IMR-90 (cell line): Measurements from ENCODE around the gene BMP2K. TPM values are rescaled to one million over a fixed set of nuclear protein-coding genes. Genes with fewer than 3 reads are reported as not detected.

Source experiments
- ATAC-seq: fragments of 200-7000 bp; cut with Tn5 transposase; 2 replicates; pipeline ENCODE4 v1.9.1; 2020; ENCODE audit warnings: low read depth, mild to moderate bottlenecking, moderate library complexity
- BruUV-seq: library from RNA; stranded (reverse); fragments of 400-500 nt; replicated peaks from 2 replicates; lab custom pipeline; 2021; lab: Mats Ljungman, UMichigan
- CTCF ChIA-PET: fragments of 300-600 bp; formaldehyde crosslinking; extraction: SDS; loops from one replicate; lab custom pipeline; 2021; ENCODE audit warnings: antibody characterized with exemption; lab: Yijun Ruan, JAX
- POLR2A ChIA-PET: fragments of 300-600 bp; sonication (Branson Sonifier 250); formaldehyde crosslinking; loops from one replicate; lab custom pipeline; 2022; ENCODE audit warnings: antibody characterized with exemption; ENCODE audit not compliant: unreplicated experiment; lab: Charles Lee
- DNase-seq: peaks from one replicate; pipeline ENCODE4 v3.0.0; 2013
- H2AFZ ChIP-seq: replicated peaks from 2 replicates; pipeline ENCODE3; 2013; ENCODE audit warnings: low read length, mild to moderate bottlenecking; ENCODE audit not compliant: poor library complexity
- H2AK5ac ChIP-seq: 2 replicates; pipeline ENCODE4 v1.6.1; 2013; ENCODE audit warnings: low read depth, low read length, inconsistent platforms
- H2AK9ac ChIP-seq: replicated peaks from 2 replicates; pipeline ENCODE3; 2013; ENCODE audit warnings: mild to moderate bottlenecking, low read depth, low read length, moderate library complexity; ENCODE audit not compliant: poor library complexity
- H2BK120ac ChIP-seq: 2 replicates; pipeline ENCODE4 v1.6.1; 2013; ENCODE audit warnings: low read depth, low read length, inconsistent platforms
- H2BK15ac ChIP-seq: 3 replicates; pipeline ENCODE4 v1.6.1; 2013; ENCODE audit warnings: low read depth, low read length, inconsistent platforms
- H2BK20ac ChIP-seq: 2 replicates; pipeline ENCODE4 v1.6.1; 2013; ENCODE audit warnings: low read depth, mild to moderate bottlenecking, inconsistent platforms, low read length, moderate library complexity
- H2BK5ac ChIP-seq: 2 replicates; pipeline ENCODE4 v1.6.1; 2013; ENCODE audit warnings: mild to moderate bottlenecking, low read depth, low read length, inconsistent platforms; ENCODE audit not compliant: poor library complexity, severe bottlenecking
- H3K14ac ChIP-seq: replicated peaks from 2 replicates; pipeline ENCODE4 v1.6.1; 2013; ENCODE audit warnings: low read depth, low read length, inconsistent platforms
- H3K18ac ChIP-seq: 2 replicates; pipeline ENCODE4 v1.6.1; 2013; ENCODE audit warnings: low read depth, low read length, control low read depth
- H3K23ac ChIP-seq: 2 replicates; pipeline ENCODE4 v1.6.1; 2013; ENCODE audit warnings: low read depth, low read length, inconsistent platforms
- H3K27ac ChIP-seq: 2 replicates; pipeline ENCODE4 v1.5.1; 2013; ENCODE audit warnings: mild to moderate bottlenecking, control low read depth, low read length; ENCODE audit not compliant: insufficient read depth
- H3K27me3 ChIP-seq: 2 replicates; pipeline ENCODE4 v1.6.1; 2013; ENCODE audit warnings: low read length; ENCODE audit not compliant: control insufficient read depth, insufficient read depth
- H3K36me3 ChIP-seq: 2 replicates; pipeline ENCODE4 v1.6.1; 2013; ENCODE audit warnings: low read length, mixed read lengths; ENCODE audit not compliant: control insufficient read depth, insufficient read depth
- H3K4ac ChIP-seq: 2 replicates; pipeline ENCODE4 v1.6.1; 2013; ENCODE audit warnings: low read depth, low read length, inconsistent platforms
- H3K4me1 ChIP-seq: 2 replicates; pipeline ENCODE4 v1.6.1; 2013; ENCODE audit warnings: low read length, mixed read lengths; ENCODE audit not compliant: control insufficient read depth, insufficient read depth
- H3K4me2 ChIP-seq: 2 replicates; pipeline ENCODE4 v1.6.1; 2013; ENCODE audit warnings: low read depth, mild to moderate bottlenecking, control low read depth, low read length, moderate library complexity
- H3K4me3 ChIP-seq: 2 replicates; pipeline ENCODE4 v1.5.1; 2013; ENCODE audit warnings: low read depth, mild to moderate bottlenecking, control low read depth, low read length, moderate library complexity; ENCODE audit not compliant: insufficient read depth
- H3K56ac ChIP-seq: 2 replicates; pipeline ENCODE4 v1.6.1; 2013; ENCODE audit warnings: low read length, inconsistent platforms; ENCODE audit not compliant: insufficient read depth; ENCODE audit errors: extremely low read depth
- H3K79me1 ChIP-seq, 2 experiments: 2 replicates each; pipeline ENCODE4 v1.6.1; 2013; ENCODE audit warnings: low read length in 2 of 2, inconsistent platforms in 1 of 2, low read depth in 1 of 2
- H3K9ac ChIP-seq: 2 replicates; pipeline ENCODE4 v1.6.1; 2013; ENCODE audit warnings: low read depth, low read length, control low read depth
- H3K9me1 ChIP-seq: 2 replicates; pipeline ENCODE4 v1.6.1; 2013; ENCODE audit warnings: low read length, inconsistent platforms; ENCODE audit not compliant: insufficient read depth
- H3K9me3 ChIP-seq: 2 replicates; pipeline ENCODE4 v1.6.1; 2013; ENCODE audit warnings: low read length; ENCODE audit not compliant: control insufficient read depth, insufficient read depth
- H4K20me1 ChIP-seq: 2 replicates; pipeline ENCODE4 v1.6.1; 2013; ENCODE audit warnings: low read length, inconsistent platforms; ENCODE audit not compliant: insufficient read depth
- H4K5ac ChIP-seq: 2 replicates; pipeline ENCODE4 v1.6.1; 2013; ENCODE audit warnings: mild to moderate bottlenecking, low read depth, low read length, control low read depth
- H4K8ac ChIP-seq, 2 experiments: 2 replicates each; pipeline ENCODE4 v1.6.1; 2013; ENCODE audit warnings: low read depth in 2 of 2, low read length in 2 of 2, control low read depth in 1 of 2, inconsistent platforms in 1 of 2
- H4K91ac ChIP-seq: 2 replicates; pipeline ENCODE4 v1.6.1; 2013; ENCODE audit warnings: low read depth, low read length, inconsistent platforms; ENCODE audit not compliant: insufficient read depth
- BHLHE40 ChIP-seq: fragments of 150-350 bp; IDR thresholded peaks from 2 replicates; pipeline ENCODE4 v1.6.1; 2016; ENCODE audit warnings: mild to moderate bottlenecking, low read depth, low read length
- CEBPB ChIP-seq: IDR thresholded peaks from 2 replicates; pipeline ENCODE4 v1.6.1; 2012; ENCODE audit warnings: low read depth, low read length, improper control_type of control experiment
- CHD1 ChIP-seq: IDR thresholded peaks from 2 replicates; pipeline ENCODE4 v1.6.1; 2012; ENCODE audit warnings: low read depth, low read length, improper control_type of control experiment
- CTCF ChIP-seq: conservative IDR thresholded peaks from 2 replicates; pipeline ENCODE4 v1.5.1; 2012; ENCODE audit warnings: mild to moderate bottlenecking, low read depth, low read length, improper control_type of control experiment
- ELK1 ChIP-seq: fragments of 150-350 bp; IDR thresholded peaks from 2 replicates; pipeline ENCODE4 v1.6.1; 2016; ENCODE audit warnings: low read depth, mild to moderate bottlenecking, low read length, moderate library complexity, borderline replicate concordance
- FOS ChIP-seq: fragments of 150-350 bp; IDR thresholded peaks from 2 replicates; pipeline ENCODE4 v1.6.1; 2016; ENCODE audit warnings: low read depth, low read length
- MAFK ChIP-seq: IDR thresholded peaks from 2 replicates; pipeline ENCODE4 v1.6.1; 2012; ENCODE audit warnings: low read depth, low read length, improper control_type of control experiment
- MAZ ChIP-seq: IDR thresholded peaks from 2 replicates; pipeline ENCODE4 v1.6.1; 2012; ENCODE audit warnings: low read depth, mild to moderate bottlenecking, low read length, improper control_type of control experiment, moderate library complexity, borderline replicate concordance
- MXI1 ChIP-seq: IDR thresholded peaks from 2 replicates; pipeline ENCODE4 v1.6.1; 2012; ENCODE audit warnings: low read depth, mild to moderate bottlenecking, low read length, moderate library complexity, borderline replicate concordance
- NFE2L2 ChIP-seq: fragments of 150-350 bp; IDR thresholded peaks from 2 replicates; pipeline ENCODE4 v1.6.1; 2016; ENCODE audit warnings: low read depth, mild to moderate bottlenecking, low read length
- POLR2A ChIP-seq: IDR thresholded peaks from 2 replicates; pipeline ENCODE4 v1.6.1; 2012; ENCODE audit warnings: mild to moderate bottlenecking, low read depth, low read length
- RAD21 ChIP-seq: IDR thresholded peaks from 2 replicates; pipeline ENCODE4 v1.6.1; 2012; ENCODE audit warnings: low read length, improper control_type of control experiment
- RCOR1 ChIP-seq: IDR thresholded peaks from 2 replicates; pipeline ENCODE4 v1.6.1; 2012; ENCODE audit warnings: mild to moderate bottlenecking, low read length, improper control_type of control experiment; ENCODE audit not compliant: insufficient replicate concordance
- RFX5 ChIP-seq: IDR thresholded peaks from 2 replicates; pipeline ENCODE4 v1.8.0; 2012; ENCODE audit warnings: low read depth, mild to moderate bottlenecking, low read length, moderate library complexity
- SMC3 ChIP-seq: fragments of 150-350 bp; IDR thresholded peaks from 2 replicates; pipeline ENCODE4 v1.6.1; 2016; ENCODE audit warnings: low read depth, mild to moderate bottlenecking, antibody characterized with exemption, low read length, moderate library complexity
- USF2 ChIP-seq: fragments of 150-350 bp; IDR thresholded peaks from 2 replicates; pipeline ENCODE4 v1.6.1; 2017; ENCODE audit warnings: mild to moderate bottlenecking, antibody characterized with exemption, low read length, low read depth
- WGBS, 2 experiments: methylation state at CpG; one replicate each; pipeline versions ENCODE4 v1.1.5 to v1.1.7; 2013; ENCODE audit warnings: missing lambda C conversion rate in 2 of 2; ENCODE audit not compliant: insufficient read length in 1 of 2; ENCODE audit errors: extremely low coverage in 2 of 2; 5-methylcytosine and 5-hydroxymethylcytosine counted together
- dilution Hi-C: fragments of 300-500 bp; cut with HindIII; formaldehyde crosslinking; loops from one replicate; pipeline ENCODE4 v1.14.3; 2018; ENCODE audit warnings: low sequenced_read_pairs; ENCODE audit not compliant: unreplicated experiment
- in situ Hi-C: fragments of 300-500 bp; cut with MboI; formaldehyde crosslinking; loops from 3 replicates; pipeline ENCODE4 v1.14.3; 2019; ENCODE audit warnings: low sequenced_read_pairs, inconsistent platforms, mixed read lengths
- intact Hi-C: fragments of 100-400 bp; cut with micrococcal nuclease; formaldehyde crosslinking; loops from 2 replicates; pipeline ENCODE4 v1.10.0; 2022
- polyA plus RNA-seq, 3 experiments: library from polyadenylated mRNA; depleted of rRNA; stranded (reverse); fragments of >200 nt; gene quantifications; 2 replicates each; pipeline ENCODE4 v1.2.3, GENCODE V29; 2012; ENCODE audit warnings: low replicate concordance in 1 of 3
- total RNA-seq: library from RNA; depleted of rRNA; stranded (reverse); fragments of >200 nt; gene quantifications from 2 replicates; pipeline ENCODE4 v1.2.3, GENCODE V29; 2012

Gene BMP2K
- total and polyA plus RNA-seq, 2 of the 4 experiments (the other 2 are of a cell fraction): 15.8 to 46.1 TPM

- Histone ChIP-seq H3K9ac (no peak overlapping the region), H3K4ac (no peak overlapping the region), H3K4me1 (no peaks in the 10 kb centered on the region; the same call in 1 of the 2 replicates), H2BK120ac (no peak overlapping the region), H3K4me3 (no peak overlapping the region), H3K23ac (no peak overlapping the region), H3K56ac (no peak overlapping the region), H4K20me1 (peaks cover 15% of the 10 kb centered on the region; the same call in 1 of the 2 replicates), H2AK5ac (no peak overlapping the region), H2BK20ac (no peak overlapping the region), H4K91ac (no peak overlapping the region), H3K27ac (no peak overlapping the region), H4K8ac (no peak overlapping the region), H3K9me3 (no peaks in the 10 kb centered on the region), H3K18ac (no peak overlapping the region), H3K4me2 (no peak overlapping the region), H2AK9ac (no peak overlapping the region), H3K9me1 (peaks cover 6% of the 10 kb centered on the region), H3K14ac (no peak overlapping the region), H2AFZ (no peak overlapping the region), H3K79me1 (peaks cover 24 to 48% of the 10 kb centered on the region in 2 experiments), H2BK15ac (no peak overlapping the region), H4K5ac (no peak overlapping the region), H2BK5ac (no peak overlapping the region), H3K36me3 (no peaks in the 10 kb centered on the region), H3K27me3 (no peaks in the 10 kb centered on the region)
- in situ Hi-C loops: no loop called here
- 100% methylated on average over 1 of the region's 2 CpGs; no CpG with 5 or more reads in 1 of the 2 experiments for WGBS, 2 experiments
- no peak for DNase-seq
- TF ChIP-seq CTCF: no peak
- TF ChIP-seq ELK1: no peak
- TF ChIP-seq FOS: no peak
- TF ChIP-seq CEBPB: no peak
- TF ChIP-seq CHD1: no peak
- no peak for TF ChIP-seq RCOR1
- TF ChIP-seq SMC3: no peak
- no peak for TF ChIP-seq MAZ
- no peak for TF ChIP-seq NFE2L2
- no peak for TF ChIP-seq BHLHE40
- TF ChIP-seq MAFK: no peak
- TF ChIP-seq POLR2A: no peak
- TF ChIP-seq RAD21: no peak
- no peak for TF ChIP-seq USF2
- no peak for TF ChIP-seq RFX5
- TF ChIP-seq MXI1: no peak
- dilution Hi-C loops: no loop called here
- no peak for ATAC-seq
- ChIA-PET POLR2A (no interaction called here), CTCF (interaction anchor here (1.2 to 1.7 kb wide), 2 partner anchors 8 to 23 kb away, joined by 3 to 4 read pairs; no protein-coding TSS in a partner anchor)
- no TSS peak for BruUV-seq
- intact Hi-C loops: no loop called here
Measured at GRCh38 chr4:78787392-78788006, 11.3 kb downstream of the BMP2K start.
